ENCODE data around the gene GRK5. TPM values are rescaled to one million over a fixed set of nuclear protein-coding genes. Genes with fewer than 3 reads are reported as not detected.
"Not testable (repeated sequence)": the region's sequence is repeated elsewhere in the genome, so short reads cannot be mapped to it uniquely, and the experiment has no call there.

Gene GRK5
- polyA plus RNA-seq, 12 donors, result 12.2 to 25.1 (median 21.3) TPM; not detected in 1

- no peak for DNase-seq
Measured at GRCh38 chr10:119273413-119273812, 66.0 kb downstream of the GRK5 start.

GRCh38 chr10:119274519-119275045 is 67.2 kb downstream of the GRK5 start:
- DNase-seq, result no peak

- DNase-seq, result no peak
Measured at GRCh38 chr10:119275085-119275484, 67.7 kb downstream of the GRK5 start.

GRCh38 chr10:119276194-119276593 is 68.8 kb downstream of the GRK5 start:
- not testable (repeated sequence) for DNase-seq

- no peak for DNase-seq
Measured at GRCh38 chr10:119278126-119278709, 70.8 kb downstream of the GRK5 start.

- no peak for DNase-seq
Measured at GRCh38 chr10:119279441-119279840, 72.1 kb downstream of the GRK5 start.

GRCh38 chr10:119281581-119282071 is 74.3 kb downstream of the GRK5 start:
- DNase-seq, result no peak

GRCh38 chr10:119282446-119282845 is 75.1 kb downstream of the GRK5 start:
- no peak for DNase-seq

- no peak for DNase-seq
Measured at GRCh38 chr10:119283387-119283786, 76.0 kb downstream of the GRK5 start.

- DNase-seq, result no peak
Measured at GRCh38 chr10:119283818-119284217, 76.4 kb downstream of the GRK5 start.

- DNase-seq, result no peak
Measured at GRCh38 chr10:119284679-119285096, 77.3 kb downstream of the GRK5 start.

- no peak for DNase-seq
Measured at GRCh38 chr10:119285495-119286267, 78.3 kb downstream of the GRK5 start.

- no peak for DNase-seq
Measured at GRCh38 chr10:119286516-119286915, 79.1 kb downstream of the GRK5 start.

GRCh38 chr10:119286983-119287633 is 79.7 kb downstream of the GRK5 start:
- no peak for DNase-seq

GRCh38 chr10:119288574-119289001 is 81.2 kb downstream of the GRK5 start:
- DNase-seq, result no peak

- DNase-seq, result no peak
Measured at GRCh38 chr10:119289227-119289920, 82.0 kb downstream of the GRK5 start.

GRCh38 chr10:119290301-119291048 is 83.1 kb downstream of the GRK5 start:
- DNase-seq, result no peak

GRCh38 chr10:119291223-119291900 is 84.0 kb downstream of the GRK5 start:
- no peak for DNase-seq

GRCh38 chr10:119292968-119293760 is 85.8 kb downstream of the GRK5 start:
- no peak for DNase-seq

GRCh38 chr10:119296703-119297102 is 89.3 kb downstream of the GRK5 start:
- no peak for DNase-seq

Measured in muscle of arm (tissue), 12 donors.